ENCODE results near the gene C5orf34.
"Not testable (repeated sequence)": the region's sequence is repeated elsewhere in the genome, so short reads cannot be mapped to it uniquely, and the experiment has no call there.

Gene C5orf34

GRCh38 chr5:43514816-43515677, at the start of gene C5orf34:
TSS of gene C5orf34 (minus strand) at chr5:43515148. CDS start at chr5:43509339, 5,809 bp downstream.
- peak; percentile 87 for DNase-seq

GRCh38 chr5:43564289-43564850, 49.4 kb upstream of the C5orf34 start:
- DNase-seq = no peak

GRCh38 chr5:43563321-43563720, 48.4 kb upstream of the C5orf34 start:
- no peak for DNase-seq

- DNase-seq = no peak
Measured at GRCh38 chr5:43561356-43561755, 46.4 kb upstream of the C5orf34 start.

GRCh38 chr5:43560128-43560527, 45.2 kb upstream of the C5orf34 start:
- peak; percentile 28 for DNase-seq

GRCh38 chr5:43556857-43557542, 42.1 kb upstream of the C5orf34 start, which contains the start of gene PAIP1:
TSS of gene PAIP1 (minus strand) at chr5:43557077. CDS start at chr5:43556846, 231 bp downstream.
- peak; percentile 48 for DNase-seq

- not testable (repeated sequence) for DNase-seq
Measured at GRCh38 chr5:43556607-43556856, 41.6 kb upstream of the C5orf34 start.

GRCh38 chr5:43555895-43556606, 41.1 kb upstream of the C5orf34 start:
- no peak for DNase-seq

GRCh38 chr5:43554497-43554896, 39.5 kb upstream of the C5orf34 start:
- DNase-seq = no peak

- DNase-seq = no peak
Measured at GRCh38 chr5:43553381-43553780, 38.4 kb upstream of the C5orf34 start.

GRCh38 chr5:43551731-43552130, 36.8 kb upstream of the C5orf34 start:
- DNase-seq = no peak

GRCh38 chr5:43549272-43549671, 34.3 kb upstream of the C5orf34 start:
- not testable (repeated sequence) for DNase-seq

GRCh38 chr5:43548358-43548757, 33.4 kb upstream of the C5orf34 start:
- DNase-seq = no peak

- no peak for DNase-seq
Measured at GRCh38 chr5:43547532-43547931, 32.6 kb upstream of the C5orf34 start.

GRCh38 chr5:43543434-43543833, 28.5 kb upstream of the C5orf34 start:
- no peak for DNase-seq

GRCh38 chr5:43540746-43541145, 25.8 kb upstream of the C5orf34 start:
- no peak for DNase-seq

GRCh38 chr5:43536972-43537371, 22.0 kb upstream of the C5orf34 start:
- no peak for DNase-seq

GRCh38 chr5:43533646-43534045, 18.7 kb upstream of the C5orf34 start:
- DNase-seq = no peak

GRCh38 chr5:43530648-43531047, 15.7 kb upstream of the C5orf34 start:
- no peak for DNase-seq

GRCh38 chr5:43523662-43524072, 8.7 kb upstream of the C5orf34 start:
- DNase-seq = no peak

GRCh38 chr5:43520615-43521014, 5.7 kb upstream of the C5orf34 start:
- DNase-seq = no peak

GRCh38 chr5:43515678-43516048, 715 bp upstream of the C5orf34 start:
- DNase-seq = no peak

GRCh38 chr5:43514471-43514815, 505 bp downstream of the C5orf34 start:
- DNase-seq = no peak

- no peak for DNase-seq
Measured at GRCh38 chr5:43514025-43514424, 923 bp downstream of the C5orf34 start.

Data from NCI-H1048 (cell line).